ENCODE data around the gene GJC1.

Gene GJC1

GRCh38 chr17:44829523-44830358 lies at the start of gene GJC1:
Gene GJC1 (minus strand): TSS chr17:44830287. CDS start chr17:44805817, 24,470 bp downstream.
- peak; percentile 46 for DNase-seq

- DNase-seq: no peak
These were observed 49.3 kb upstream of the GJC1 start for GRCh38 chr17:44879376-44879775.

- peak; percentile 34 for DNase-seq
These were observed 48.6 kb upstream of the GJC1 start for GRCh38 chr17:44878627-44879221.

- DNase-seq: no peak
These were observed 47.0 kb upstream of the GJC1 start for GRCh38 chr17:44877121-44877520.

GRCh38 chr17:44875761-44876160 lies 45.7 kb upstream of the GJC1 start:
- no peak for DNase-seq

- DNase-seq: peak; percentile 94
These were observed 42.2 kb upstream of the GJC1 start for GRCh38 chr17:44872131-44872768.

- no peak for DNase-seq
These were observed 41.5 kb upstream of the GJC1 start for GRCh38 chr17:44871556-44871955.

GRCh38 chr17:44867841-44868240 lies 37.8 kb upstream of the GJC1 start:
- DNase-seq: no peak

- no peak for DNase-seq
These were observed 35.8 kb upstream of the GJC1 start for GRCh38 chr17:44865931-44866330.

GRCh38 chr17:44865231-44865660 lies 35.2 kb upstream of the GJC1 start:
- DNase-seq: peak; percentile 71

GRCh38 chr17:44864831-44865230 lies 34.7 kb upstream of the GJC1 start:
- DNase-seq: no peak

GRCh38 chr17:44863061-44863918 lies 33.2 kb upstream of the GJC1 start:
- no peak for DNase-seq

GRCh38 chr17:44862278-44862914 lies 32.3 kb upstream of the GJC1 start:
- DNase-seq: no peak

GRCh38 chr17:44859701-44860100 lies 29.6 kb upstream of the GJC1 start:
- no peak for DNase-seq

- no peak for DNase-seq
These were observed 24.1 kb upstream of the GJC1 start for GRCh38 chr17:44854192-44854591.

GRCh38 chr17:44850612-44851011 lies 20.5 kb upstream of the GJC1 start:
- DNase-seq: no peak

- DNase-seq: no peak
These were observed 19.9 kb upstream of the GJC1 start for GRCh38 chr17:44850025-44850424.

GRCh38 chr17:44848961-44849489 lies 18.9 kb upstream of the GJC1 start:
- no peak for DNase-seq

GRCh38 chr17:44848257-44848795 lies 18.2 kb upstream of the GJC1 start:
- no peak for DNase-seq

GRCh38 chr17:44847586-44847985 lies 17.5 kb upstream of the GJC1 start, which contains the start of gene HIGD1B:
Gene HIGD1B (plus strand): TSS chr17:44847883. CDS start chr17:44848153, 270 bp downstream.
- no peak for DNase-seq

- no peak for DNase-seq
These were observed 16.1 kb upstream of the GJC1 start for GRCh38 chr17:44846206-44846605.

GRCh38 chr17:44844390-44844830 lies 14.3 kb upstream of the GJC1 start:
- no peak for DNase-seq

Measured in NCI-H146 (cell line).